ENCODE data around the gene PRKCI.
"Not testable (repeated sequence)": the region's sequence is repeated elsewhere in the genome, so short reads cannot be mapped to it uniquely, and the experiment has no call there.

PRKCI gene

DNA sequence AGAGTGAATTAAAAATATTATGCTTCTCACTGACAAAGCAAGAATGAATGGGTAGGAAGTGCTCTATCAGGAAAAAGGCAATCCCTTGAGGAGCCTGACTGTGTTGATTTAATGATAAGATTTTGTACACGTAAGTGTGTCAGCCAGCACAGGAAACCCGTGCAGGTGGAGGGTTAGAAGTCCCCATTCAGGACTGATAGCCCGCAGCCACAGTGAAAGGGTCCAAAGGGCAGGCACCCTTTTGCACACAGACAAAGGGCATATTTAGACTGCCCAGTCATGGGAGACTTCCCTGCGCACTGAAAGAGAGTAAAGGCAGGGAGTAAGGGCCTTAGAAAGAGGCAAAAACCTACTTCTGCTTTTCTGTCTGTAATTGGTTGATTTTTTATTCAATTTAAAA is 108.9 kb downstream of the PRKCI start:
- no peak for TF ChIP-seq ZFX (IDR thresholded peaks at IDR 0.05; ENCODE audit: borderline replicate concordance)
- TF ChIP-seq, protein P1, sequence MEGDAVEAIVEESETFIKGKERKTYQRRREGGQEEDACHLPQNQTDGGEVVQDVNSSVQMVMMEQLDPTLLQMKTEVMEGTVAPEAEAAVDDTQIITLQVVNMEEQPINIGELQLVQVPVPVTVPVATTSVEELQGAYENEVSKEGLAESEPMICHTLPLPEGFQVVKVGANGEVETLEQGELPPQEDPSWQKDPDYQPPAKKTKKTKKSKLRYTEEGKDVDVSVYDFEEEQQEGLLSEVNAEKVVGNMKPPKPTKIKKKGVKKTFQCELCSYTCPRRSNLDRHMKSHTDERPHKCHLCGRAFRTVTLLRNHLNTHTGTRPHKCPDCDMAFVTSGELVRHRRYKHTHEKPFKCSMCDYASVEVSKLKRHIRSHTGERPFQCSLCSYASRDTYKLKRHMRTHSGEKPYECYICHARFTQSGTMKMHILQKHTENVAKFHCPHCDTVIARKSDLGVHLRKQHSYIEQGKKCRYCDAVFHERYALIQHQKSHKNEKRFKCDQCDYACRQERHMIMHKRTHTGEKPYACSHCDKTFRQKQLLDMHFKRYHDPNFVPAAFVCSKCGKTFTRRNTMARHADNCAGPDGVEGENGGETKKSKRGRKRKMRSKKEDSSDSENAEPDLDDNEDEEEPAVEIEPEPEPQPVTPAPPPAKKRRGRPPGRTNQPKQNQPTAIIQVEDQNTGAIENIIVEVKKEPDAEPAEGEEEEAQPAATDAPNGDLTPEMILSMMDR (IDR thresholded peaks at IDR 0.05) = no peak
- no peak overlapping the region for H3K27ac ChIP-seq

DNA sequence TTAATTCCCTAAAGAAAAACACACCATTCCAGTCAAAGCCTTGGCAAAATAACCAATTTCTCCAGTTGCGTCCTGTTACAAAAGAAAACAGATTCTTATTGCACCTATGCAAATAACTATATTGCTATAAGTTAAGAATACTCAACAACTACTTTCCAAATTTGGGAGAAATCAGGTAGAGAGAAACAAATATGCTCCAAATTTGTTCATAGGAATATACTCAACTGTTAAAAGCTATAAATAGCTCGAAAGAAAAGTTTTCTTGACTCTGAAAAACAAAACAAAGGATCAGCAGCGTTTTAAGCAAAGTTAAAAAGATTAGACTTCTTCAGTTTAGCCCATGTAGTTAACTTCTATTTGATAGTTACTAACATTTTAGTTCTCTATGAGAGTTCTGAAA is 115.2 kb downstream of the PRKCI start:
- H3K27ac ChIP-seq = no peak overlapping the region
- TF ChIP-seq, protein P1 (IDR thresholded peaks at IDR 0.05) = no peak
- no peak for TF ChIP-seq ZFX (IDR thresholded peaks at IDR 0.05; ENCODE audit: borderline replicate concordance)

DNA sequence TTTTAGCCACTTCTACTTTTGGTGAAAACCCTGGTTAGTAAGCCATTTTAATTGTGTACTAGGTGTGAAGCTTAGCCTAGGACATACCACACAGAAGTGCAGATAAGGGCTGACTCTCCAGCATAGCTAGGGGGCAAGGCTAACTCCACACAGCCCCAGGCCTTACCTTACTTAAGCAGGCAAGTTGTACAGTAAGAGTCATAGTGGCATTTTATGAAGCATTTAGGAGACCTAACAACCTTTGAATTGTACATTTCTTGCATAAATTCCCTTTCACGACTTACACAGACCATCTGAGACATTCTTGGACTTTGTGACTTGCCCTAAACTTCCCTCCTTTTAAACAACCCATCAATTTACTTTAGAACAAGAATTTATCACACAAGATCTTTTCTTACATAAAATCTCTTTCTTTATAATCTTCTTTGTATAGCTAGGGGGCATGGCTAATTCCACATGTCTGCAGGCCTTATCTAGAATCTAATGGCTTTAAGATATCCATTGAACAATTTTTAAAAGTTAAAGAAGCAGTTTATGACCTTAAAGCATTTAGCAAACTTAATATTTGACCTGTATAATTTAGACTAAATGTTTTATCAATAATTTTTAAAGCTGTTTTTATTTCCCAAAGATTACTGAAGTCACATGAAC is 116.6 kb downstream of the PRKCI start:
- TF ChIP-seq, protein P1 (IDR thresholded peaks at IDR 0.05) = no peak
- no peak for TF ChIP-seq ZFX (IDR thresholded peaks at IDR 0.05; ENCODE audit: borderline replicate concordance)
- H3K27ac ChIP-seq = no peak overlapping the region

DNA sequence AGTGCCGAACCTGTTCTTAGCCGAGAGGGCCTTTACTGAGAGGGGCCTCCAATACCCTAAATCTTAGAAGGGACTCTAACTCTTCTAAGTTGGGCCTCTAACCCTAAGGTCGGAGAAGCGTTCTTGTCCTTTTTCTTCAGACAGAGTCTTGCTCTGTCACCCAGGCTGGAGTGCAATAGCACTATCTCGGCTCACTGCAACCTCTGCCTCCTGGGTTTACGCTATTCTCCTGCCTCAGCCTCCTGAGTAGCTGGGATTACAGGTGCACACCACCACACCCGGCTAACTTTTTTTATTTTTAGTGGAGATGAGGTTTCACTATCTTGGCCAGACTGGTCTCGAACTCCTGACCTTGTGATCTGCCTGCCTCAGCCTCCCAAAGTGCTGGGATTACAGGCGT is 120.0 kb downstream of the PRKCI start:
- H3K27ac ChIP-seq = not testable (repeated sequence)

DNA sequence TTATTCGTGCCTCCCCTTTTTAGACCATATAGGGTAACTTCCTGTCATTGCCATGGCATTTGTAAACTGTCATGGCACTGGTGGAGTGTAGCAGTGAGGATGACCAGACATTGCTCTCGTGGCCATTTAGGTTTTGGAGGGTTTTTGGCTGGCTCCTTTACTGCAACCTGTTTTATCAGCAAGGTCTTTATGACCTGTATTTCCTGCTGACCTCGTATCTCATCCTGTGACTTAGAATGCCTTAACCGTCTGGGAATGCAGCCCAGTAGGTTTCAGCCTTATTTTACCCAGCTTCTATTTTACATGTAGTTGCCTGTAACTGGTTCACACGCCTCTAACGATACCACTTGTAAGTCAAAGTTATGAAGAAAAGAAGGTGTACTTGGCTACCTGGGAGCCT is 121.6 kb downstream of the PRKCI start:
- H3K27ac ChIP-seq = not testable (repeated sequence)

DNA sequence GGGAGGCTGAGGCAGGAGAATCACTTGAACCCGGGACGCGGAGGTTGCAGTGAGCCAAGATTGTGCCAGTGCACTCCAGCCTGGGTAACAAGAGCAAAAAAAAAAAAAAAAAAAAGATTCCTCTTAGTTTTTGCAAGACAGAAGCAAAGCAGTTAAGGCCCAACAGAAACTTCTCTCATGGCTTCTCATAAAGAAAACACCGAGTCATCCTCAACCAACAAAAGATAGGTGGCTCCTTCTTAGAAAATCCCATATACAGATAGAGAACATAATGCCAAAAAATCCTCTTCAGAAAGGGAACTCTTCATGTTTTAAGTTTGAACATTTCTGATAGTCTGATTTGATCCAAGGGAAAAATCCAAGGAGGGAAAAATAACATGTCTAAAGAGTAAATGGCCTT is 122.7 kb downstream of the PRKCI start:
- no peak for TF ChIP-seq ZFX (IDR thresholded peaks at IDR 0.05; ENCODE audit: borderline replicate concordance)
- TF ChIP-seq, protein P1 (IDR thresholded peaks at IDR 0.05) = no peak
- no peak overlapping the region for H3K27ac ChIP-seq

DNA sequence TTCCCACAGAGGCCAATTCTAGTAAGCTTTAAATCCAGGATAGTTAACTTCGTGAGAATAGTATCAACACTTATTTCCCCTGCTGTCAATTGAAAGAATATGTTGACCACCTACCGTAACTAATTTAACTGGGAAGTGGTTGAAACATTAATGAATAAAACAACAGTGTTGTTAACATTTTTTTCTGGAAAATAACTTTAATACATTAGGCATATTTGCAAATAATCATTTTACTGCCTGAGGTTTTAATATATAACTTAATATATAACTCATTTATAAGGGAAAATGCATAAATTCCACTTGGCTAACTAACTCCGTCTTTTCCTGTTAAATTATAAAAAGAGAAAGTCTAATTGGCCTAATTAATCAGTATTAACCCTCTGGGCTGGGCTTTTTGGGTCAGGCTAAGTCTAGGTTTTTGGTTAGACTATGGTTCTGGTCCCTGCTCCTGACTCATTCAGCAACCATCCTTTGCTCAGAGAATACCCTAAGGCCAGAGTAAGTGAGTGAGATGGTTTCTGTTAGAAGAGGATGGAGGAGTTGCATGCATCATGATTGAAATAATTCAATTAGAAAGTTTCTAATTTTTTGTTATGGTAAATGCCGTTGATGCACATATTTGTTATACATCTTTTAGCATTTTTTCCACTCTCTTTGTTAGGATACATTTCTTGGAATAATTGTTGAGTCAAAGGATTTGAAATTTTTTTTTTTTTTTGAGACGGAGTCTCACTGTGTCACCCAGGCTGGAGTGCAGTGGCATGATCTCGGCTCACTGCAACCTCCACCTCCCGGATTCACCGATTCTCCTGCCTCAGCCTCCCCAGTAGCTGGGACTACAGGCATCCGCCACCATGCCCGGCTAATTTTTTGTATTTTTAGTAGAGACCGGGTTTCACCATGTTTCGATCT is 124.5 kb downstream of the PRKCI start:
- no peak overlapping the region for H3K27ac ChIP-seq
- TF ChIP-seq ZFX (IDR thresholded peaks at IDR 0.05; ENCODE audit: borderline replicate concordance) = no peak
- TF ChIP-seq, protein P1 (IDR thresholded peaks at IDR 0.05) = no peak
